K562 (cell line): ENCODE results near the gene NOBOX.

Experiments used
- CTCF ChIP-seq, 3 experiments: IDR thresholded peaks in 2 of 3; conservative IDR thresholded peaks in 1 of 3; 2 replicates each; pipeline ENCODE4 v1.5.1; 2011 to 2012; ENCODE audit warnings: low read length in 3 of 3, mild to moderate bottlenecking in 3 of 3, control low read depth in 2 of 3, improper control_type of control experiment in 1 of 3, inconsistent platforms in 1 of 3, low read depth in 1 of 3, mixed read lengths in 1 of 3, moderate library complexity in 1 of 3; ENCODE audit not compliant: insufficient read depth in 2 of 3
- FOXM1 ChIP-seq, 2 experiments: fragments of 450-650 bp in 1 of 2; sonication (generic) in 1 of 2; formaldehyde crosslinking in 1 of 2; IDR thresholded peaks; 2 replicates each; pipeline versions ENCODE4 v1.6.1 to v1.9.0; 2017 to 2022; ENCODE audit warnings: low read depth in 2 of 2, mild to moderate bottlenecking in 2 of 2, missing genetic modification reagents in 1 of 2, moderate library complexity in 1 of 2
- HNRNPL ChIP-seq: fragments of 200-400 bp; formaldehyde crosslinking; IDR thresholded peaks from 2 replicates; pipeline ENCODE4 v1.6.1; 2017; ENCODE audit warnings: low read depth, mild to moderate bottlenecking, low read length
- THRA ChIP-seq: fragments of 450-650 bp; IDR thresholded peaks from 2 replicates; pipeline ENCODE4 v1.6.1; 2017; ENCODE audit warnings: mild to moderate bottlenecking, moderate library complexity
- ZBTB2 ChIP-seq: fragments of 450-650 bp; IDR thresholded peaks from 2 replicates; pipeline ENCODE4 v1.6.1; 2016; ENCODE audit warnings: antibody characterized with exemption

- TF ChIP-seq HNRNPL (no peak), CTCF (IDR thresholded peaks at IDR 0.05 in 2 of 3, conservative IDR thresholded peaks at IDR 0.05 in 1 of 3; ENCODE audit: insufficient read depth in 2 of 3, low read depth in 1 of 3, low read length in 3 of 3) (no peak), ZBTB2 (no peak), THRA (no peak), FOXM1 (IDR thresholded peaks at IDR 0.05; ENCODE audit: low read depth) (no peak), FOXM1 (CRISPR knock-in tag; IDR thresholded peaks at IDR 0.05; ENCODE audit: low read depth) (no peak)
These were observed 14.5 kb downstream of the NOBOX start for GRCh38 chr7:144388950-144389349.
